GM21515 (cell line): ENCODE data around the gene NYNRIN.
"Not testable (repeated sequence)": the region's sequence is repeated elsewhere in the genome, so short reads cannot be mapped to it uniquely, and the experiment has no call there.

Source experiments
- ATAC-seq: cut with Tn5 transposase; IDR thresholded peaks from one replicate; pipeline ENCODE4 v1.9.1; 2021; ENCODE audit not compliant: unreplicated experiment

Gene NYNRIN

DNA sequence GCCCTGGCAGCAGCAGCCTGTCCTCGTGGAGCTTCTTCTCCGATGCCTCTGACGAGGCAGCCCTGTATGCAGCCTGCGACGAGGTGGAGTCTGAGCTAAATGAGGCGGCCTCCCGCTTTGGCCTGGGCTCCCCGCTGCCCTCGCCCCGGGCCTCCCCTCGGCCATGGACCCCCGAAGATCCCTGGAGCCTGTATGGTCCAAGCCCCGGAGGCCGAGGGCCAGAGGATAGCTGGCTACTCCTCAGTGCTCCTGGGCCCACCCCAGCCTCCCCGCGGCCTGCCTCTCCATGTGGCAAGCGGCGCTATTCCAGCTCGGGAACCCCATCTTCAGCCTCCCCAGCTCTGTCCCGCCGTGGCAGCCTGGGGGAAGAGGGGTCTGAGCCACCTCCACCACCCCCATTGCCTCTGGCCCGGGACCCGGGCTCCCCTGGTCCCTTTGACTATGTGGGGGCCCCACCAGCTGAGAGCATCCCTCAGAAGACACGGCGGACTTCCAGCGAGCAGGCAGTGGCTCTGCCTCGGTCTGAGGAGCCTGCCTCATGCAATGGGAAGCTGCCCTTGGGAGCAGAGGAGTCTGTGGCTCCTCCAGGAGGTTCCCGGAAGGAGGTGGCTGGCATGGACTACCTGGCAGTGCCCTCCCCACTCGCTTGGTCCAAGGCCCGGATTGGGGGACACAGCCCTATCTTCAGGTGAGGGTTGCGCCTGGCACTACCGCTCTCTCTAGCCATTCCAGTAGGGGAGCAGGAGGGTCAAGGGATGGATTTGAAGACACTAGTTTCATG lies 28.7 kb upstream of the NYNRIN start:
- no peak for ATAC-seq

- no peak for ATAC-seq
These were observed 28.1 kb upstream of the NYNRIN start for GRCh38 chr14:24370748-24371147.

DNA sequence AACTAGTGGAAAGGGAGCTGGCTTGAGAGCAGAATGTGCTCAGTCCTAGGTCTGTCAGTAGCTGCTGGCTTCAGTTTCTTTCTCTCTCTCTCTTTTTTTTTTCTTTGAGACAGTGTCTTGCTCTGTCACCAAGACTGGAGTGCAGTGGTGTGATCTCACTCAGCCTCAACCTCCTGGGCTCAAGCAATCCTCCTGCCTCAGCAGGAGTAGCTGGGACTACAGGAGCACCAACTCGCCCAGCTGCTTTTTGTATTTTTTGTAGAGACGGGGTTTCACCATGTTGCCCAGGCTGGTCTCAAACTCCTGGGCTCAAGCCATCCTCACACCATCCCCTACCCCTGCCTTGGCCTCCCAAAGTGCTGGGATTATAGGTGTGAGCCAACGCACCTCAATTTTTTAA lies 27.2 kb upstream of the NYNRIN start:
- not testable (repeated sequence) for ATAC-seq

DNA sequence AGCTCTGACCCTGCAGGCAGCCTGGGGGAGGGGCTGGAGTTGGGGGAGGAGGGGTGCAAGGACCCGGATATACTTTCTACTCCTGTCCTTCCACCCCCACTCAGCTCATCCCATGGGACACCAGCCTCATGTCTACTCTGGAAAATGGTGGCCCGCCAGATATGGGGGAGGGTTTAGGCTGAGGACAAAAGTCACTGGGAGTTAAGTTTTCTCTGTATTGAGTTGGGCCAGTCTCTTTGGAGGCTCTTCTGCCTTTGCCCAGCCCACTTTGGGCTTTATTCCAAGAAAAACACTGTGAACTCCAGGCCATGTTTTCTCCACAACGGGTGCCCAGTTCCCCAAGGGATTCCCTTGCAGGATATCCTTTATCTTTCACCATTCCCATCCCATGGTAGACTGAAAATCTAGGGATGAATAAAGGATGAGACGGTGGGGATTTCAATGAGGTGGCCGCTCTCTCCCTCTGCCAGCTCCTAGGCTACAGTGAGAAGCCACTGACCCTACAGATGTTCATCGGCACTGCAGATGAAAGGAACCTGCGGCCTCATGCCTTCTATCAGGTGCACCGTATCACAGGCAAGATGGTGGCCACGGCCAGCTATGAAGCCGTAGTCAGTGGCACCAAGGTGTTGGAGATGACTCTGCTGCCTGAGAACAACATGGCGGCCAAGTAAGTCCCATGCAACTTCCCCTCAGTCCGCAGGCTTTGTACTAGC lies 25.9 kb upstream of the NYNRIN start:
- ATAC-seq, result no peak

GRCh38 chr14:24376448-24377070 lies 22.2 kb upstream of the NYNRIN start:
- ATAC-seq, result no peak

DNA sequence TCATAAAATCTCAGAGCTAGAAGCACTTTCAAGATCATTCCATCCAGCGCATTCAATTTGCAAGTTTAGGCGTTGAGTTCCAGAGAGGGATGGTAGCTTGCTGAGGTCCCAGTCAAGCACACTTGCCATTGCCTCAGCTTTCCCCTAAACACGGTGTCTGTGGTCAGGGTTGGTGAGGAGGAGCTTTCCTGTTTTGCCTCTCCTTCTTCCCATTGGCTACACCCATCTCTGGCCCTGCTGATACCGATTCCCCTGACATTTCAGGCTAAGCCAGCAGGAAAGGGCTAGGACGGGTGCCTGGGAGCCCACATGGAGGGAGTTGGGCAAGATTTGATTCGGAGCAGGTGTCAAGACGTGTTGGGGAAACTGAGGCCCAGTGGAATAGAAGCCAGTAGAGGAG lies 21.7 kb upstream of the NYNRIN start:
- no peak for ATAC-seq

GRCh38 chr14:24377657-24378056 lies 21.1 kb upstream of the NYNRIN start:
- no peak for ATAC-seq

- ATAC-seq, result no peak
These were observed 20.5 kb upstream of the NYNRIN start for GRCh38 chr14:24378327-24378726.

DNA sequence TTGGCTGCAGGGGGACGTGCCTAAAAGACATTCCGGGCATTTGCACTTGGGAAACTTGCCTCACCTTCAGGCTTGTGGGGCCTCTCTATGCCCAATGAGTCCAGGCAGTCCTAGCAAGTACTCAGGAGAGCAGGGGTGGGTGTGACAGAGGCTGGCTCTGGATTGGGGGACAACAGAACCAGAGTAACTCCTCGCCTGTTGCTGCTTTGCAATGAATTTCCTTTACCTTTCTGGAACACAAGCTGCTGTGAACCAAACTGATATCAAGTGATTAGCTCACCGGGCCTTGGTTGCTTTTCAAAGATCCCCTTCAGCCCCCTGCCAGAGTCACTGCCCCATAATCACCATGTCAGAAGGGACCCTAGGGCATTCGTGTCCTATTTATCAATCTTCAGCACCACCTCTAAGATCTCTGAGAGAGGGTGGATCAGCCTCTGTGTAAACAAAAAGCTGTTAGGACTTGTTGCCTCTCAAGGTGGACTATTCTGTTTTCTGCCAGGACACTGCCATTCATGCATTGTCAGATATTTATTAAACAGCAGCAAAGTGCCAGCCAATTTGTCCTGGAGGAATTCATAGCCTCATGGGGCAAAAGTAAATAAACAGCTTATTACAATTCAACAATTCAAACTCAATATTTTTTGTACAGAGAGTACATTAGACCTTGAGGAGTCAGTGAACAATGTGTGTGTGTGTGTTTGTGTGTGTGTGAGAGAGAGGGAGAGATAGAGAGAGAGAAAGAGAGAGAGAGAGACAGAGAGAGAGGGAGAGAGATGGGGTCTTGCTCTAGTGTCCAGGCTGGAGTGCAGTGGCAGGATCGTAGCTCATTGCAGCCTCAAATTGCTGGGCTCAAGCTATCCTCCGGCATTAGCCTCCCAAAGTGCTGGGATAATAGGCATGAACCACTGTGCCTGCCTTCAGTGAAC lies 19.6 kb upstream of the NYNRIN start:
- no peak for ATAC-seq

DNA sequence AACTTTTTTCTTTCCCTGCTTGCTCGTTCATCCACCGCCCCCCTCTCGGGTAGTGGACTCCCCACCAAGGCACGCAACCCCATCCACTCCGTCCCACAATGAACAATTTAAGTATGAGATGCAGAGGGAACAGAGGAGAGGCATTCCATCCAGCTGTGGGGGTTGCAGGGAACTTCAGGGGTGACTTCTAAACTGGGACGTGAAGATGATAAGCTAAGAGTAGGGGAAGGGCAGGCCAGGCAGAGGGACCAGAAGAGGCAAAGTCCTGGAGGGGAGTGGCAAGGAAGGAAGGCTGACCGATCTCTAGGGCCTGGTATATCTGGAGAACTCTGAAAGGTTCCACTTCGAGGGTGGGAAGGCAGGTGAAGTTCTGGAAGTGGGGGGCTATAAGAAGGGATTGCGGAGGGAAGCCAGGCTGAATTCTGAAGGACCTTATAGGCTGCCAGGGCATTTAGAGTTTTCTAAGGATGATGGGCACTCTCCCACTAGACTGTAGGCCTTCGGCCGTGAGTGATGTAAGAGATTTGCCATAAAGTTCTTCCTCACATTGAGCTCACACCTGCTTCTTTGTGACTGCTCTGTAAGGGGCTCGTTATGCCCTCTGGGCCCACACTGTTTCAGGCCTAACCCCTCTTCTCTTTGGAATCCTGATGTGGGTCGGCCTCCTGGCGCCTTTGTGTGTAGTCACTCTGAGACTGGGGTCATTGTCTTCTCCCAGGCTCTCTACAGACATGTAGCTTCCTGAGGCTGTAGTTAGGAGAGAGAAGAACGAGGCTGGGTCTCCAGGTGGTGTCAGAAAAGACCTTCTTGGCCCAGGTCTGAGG lies 18.7 kb upstream of the NYNRIN start:
- ATAC-seq, result no peak

DNA sequence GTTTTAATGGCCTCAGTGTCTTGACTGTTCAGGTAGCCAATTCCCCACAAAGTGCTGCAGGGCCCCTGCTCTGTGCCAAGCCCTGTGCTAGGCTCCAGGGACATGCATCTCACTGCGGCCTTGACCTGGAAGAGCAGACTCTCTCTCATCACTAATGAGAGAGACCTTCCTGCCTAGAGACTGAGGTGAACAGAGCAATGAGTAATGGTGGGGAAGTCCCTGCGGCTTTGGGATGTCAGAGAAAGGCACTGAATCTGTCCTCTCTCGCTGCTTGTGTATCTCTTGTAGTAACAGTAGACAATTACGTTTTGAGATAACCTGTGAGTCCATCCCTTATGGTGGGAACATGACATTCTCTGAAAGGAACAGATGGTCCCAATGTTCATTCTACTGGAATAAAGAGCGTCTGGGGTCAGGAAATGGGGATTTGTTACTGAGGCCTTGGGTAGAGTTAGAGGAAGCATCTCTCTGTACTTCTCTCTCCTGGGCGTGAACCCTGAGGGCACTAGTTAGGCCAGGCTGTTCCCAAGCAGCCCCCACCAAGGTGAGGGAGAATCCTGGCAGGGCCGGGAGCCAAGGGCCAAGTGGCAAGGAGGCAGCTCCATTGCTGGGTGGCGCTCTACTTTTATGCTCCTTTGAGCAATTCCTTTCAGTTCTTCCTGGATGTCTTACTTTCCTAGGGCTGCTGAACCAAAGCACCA lies 17.3 kb upstream of the NYNRIN start:
- ATAC-seq, result no peak

DNA sequence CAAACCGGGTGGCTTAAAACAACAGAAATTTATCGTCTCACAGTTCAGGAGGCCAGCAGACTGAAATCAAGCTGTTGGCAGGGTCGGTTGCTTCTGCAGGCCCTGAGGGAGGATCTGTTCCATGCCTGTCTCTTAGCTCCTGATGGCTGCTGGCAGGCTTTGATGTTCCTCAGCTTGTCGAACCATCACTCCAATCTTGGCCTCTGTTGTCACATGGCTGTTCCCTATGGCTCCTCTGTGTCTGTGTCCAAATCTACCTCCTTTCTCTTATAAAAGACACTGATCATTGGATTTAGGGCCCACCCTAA lies 16.8 kb upstream of the NYNRIN start:
- no peak for ATAC-seq

DNA sequence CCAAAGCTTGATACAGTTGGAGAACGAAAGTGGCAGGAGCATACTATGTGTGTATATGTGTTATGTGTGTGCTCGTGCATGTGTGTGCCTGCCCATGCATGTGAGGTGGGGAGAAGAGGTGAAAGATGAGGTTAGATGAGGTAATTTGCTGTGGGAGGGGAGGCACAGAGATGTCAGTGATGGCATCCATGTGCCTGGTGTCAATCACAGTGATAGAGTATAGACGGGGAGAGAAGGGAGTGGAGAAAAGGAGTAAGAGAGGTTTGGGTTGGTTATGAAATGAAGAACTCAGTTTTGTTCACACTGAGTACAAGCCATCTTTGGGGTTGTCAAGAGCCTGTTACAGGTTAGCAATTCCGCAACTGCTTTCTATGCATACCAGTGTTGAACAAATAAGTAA lies 14.6 kb upstream of the NYNRIN start:
- ATAC-seq, result no peak

GRCh38 chr14:24385524-24385923 lies 13.3 kb upstream of the NYNRIN start:
- no peak for ATAC-seq

DNA sequence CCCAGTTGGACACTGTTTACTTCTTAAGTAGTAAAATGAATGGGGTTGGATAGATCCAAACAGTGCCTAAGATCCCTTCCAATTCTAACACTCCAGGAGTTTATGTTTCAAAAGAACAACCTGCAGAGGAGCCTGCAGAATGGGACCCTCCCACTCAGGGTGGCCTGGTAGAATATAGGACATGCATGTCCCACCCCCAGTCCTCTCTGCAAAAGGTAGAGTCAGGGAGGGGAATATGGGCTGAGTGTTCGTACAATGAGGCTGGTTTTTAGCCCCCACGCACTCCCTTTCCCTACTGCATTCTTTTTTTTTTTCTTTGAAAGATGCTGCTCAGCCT lies 11.8 kb upstream of the NYNRIN start:
- ATAC-seq, result no peak

DNA sequence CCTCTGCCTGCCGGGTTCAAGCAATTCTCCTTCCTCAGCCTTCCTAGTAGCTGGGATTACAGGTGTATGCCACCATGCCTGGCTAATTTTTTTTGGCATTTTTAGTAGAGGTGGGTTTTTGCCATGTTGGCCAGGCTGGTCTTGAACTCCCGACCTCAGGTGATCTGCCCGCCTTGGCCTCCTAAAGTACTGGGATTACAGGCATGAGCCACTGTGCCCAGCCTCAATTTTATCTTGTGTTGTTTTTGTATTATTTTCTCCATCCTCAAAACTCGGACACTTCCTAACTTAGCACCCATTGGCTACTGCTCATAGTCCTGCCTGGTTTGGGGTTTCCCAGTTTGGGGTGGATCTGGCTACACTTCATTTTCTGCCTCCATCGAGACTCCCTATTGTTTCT lies 11.2 kb upstream of the NYNRIN start:
- ATAC-seq, result not testable (repeated sequence)

DNA sequence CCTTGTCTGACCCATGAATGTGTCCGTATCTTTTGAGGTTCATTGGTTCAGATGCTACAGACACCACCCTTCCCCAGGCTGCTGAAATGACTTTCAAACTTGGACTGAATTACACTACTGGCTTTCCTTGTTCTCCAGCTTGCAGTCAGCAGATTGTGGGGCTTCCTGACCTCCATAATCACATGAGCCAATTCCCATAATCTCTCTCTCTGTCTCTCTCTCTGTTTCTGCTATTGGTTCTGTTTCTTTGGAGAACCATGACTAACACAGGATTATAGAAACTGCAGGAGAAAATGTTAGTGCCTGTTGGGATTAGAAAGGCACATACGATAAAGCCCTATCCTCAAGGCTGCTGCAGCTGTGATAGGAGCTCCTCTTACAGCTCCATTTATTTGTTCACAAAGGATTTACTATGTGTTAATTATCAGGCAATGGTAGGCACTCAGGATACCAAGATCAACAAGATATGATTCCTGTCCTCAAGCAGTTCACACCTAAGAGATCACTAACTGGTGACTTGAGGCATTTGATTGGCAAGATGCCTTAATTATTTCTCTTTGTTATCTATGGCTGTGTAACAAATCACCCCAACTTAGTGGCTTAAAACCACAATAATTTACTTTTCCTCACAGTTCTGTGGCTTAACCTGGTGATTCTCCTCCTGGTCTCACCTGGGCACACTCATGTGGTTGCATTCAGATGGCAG lies 10.2 kb upstream of the NYNRIN start:
- ATAC-seq, result no peak

GRCh38 chr14:24389226-24389848 lies 9.5 kb upstream of the NYNRIN start:
- ATAC-seq, result no peak
